ENCODE measurements around the gene CDKL2.

- no peak for TF ChIP-seq POLR2A (IDR thresholded peaks at IDR 0.05)
- no peak for TF ChIP-seq CTCF (IDR thresholded peaks at IDR 0.05)
Measured at GRCh38 chr4:75605928-75606327, 24.4 kb downstream of the CDKL2 start.

All from uterus (tissue), 2 donors.